Lung microvascular endothelial cell (primary cell): Measurements from ENCODE around the gene PTTG1IP2. TPM values are rescaled to one million over a fixed set of nuclear protein-coding genes. Genes with fewer than 3 reads are reported as not detected.

Source experiments
- DNase-seq, 2 donors: peaks; one replicate each; pipeline versions ENCODE4 v3.0.0 to v3.0.0-alpha.2; 2010; ENCODE audit warnings: low read depth in 2 of 2
- total RNA-seq: library from RNA; depleted of rRNA; stranded (reverse); fragments of >200 nt; gene quantifications from 2 replicates; pipeline ENCODE4 v1.2.1, GENCODE V29; 2014

PTTG1IP2 gene
- not detected in 2 replicates for total RNA-seq

DNA sequence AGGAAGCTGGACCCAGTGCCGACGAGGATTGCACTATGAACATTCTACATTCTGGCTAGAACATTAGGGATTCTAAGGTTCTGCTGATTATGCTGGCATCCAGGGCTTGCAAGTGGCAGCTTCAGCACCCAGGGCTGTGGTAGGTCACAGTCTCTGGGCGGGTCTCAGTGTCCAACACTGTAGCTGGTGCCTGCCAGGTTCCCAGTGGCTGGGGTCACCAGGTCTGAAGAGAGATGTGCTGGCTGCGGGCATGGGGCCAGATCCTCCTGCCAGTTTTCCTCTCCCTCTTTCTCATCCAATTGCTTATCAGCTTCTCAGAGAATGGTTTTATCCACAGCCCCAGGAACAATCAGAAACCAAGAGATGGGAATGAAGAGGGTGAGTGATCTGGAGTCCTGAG, at the start of gene PTTG1IP2:
Gene PTTG1IP2 (plus strand): TSS at position 86 of the 400 bp plus-strand sequence. CDS start 148 bp downstream, at position 234.
- no peak for DNase-seq

- DNase-seq = no peak
Measured at GRCh38 chr7:90421651-90422050, 47.8 kb upstream of the PTTG1IP2 start.

DNA sequence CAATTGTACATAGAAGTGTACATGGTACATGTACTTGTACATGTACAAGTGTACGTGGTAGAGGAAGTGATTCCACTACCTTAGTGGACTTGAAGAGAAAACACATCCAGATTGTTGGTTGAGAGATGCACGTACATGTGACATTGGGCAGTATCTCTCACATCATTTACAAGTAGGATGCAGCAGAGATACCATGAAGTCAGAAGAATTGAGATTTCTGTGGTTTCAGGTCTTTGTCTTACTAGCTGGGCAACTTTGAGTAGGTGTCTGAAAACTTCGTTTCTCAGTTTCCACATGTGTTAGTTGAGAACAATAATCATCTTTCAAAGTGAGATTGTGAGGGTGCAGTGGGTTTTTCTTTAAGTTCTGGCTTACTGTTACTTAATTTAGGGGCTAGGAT, 44.7 kb upstream of the PTTG1IP2 start:
- DNase-seq = no peak

- peak in 1 of 2 donors; percentile 12 for DNase-seq
Measured at GRCh38 chr7:90425376-90425775, 44.1 kb upstream of the PTTG1IP2 start.

DNA sequence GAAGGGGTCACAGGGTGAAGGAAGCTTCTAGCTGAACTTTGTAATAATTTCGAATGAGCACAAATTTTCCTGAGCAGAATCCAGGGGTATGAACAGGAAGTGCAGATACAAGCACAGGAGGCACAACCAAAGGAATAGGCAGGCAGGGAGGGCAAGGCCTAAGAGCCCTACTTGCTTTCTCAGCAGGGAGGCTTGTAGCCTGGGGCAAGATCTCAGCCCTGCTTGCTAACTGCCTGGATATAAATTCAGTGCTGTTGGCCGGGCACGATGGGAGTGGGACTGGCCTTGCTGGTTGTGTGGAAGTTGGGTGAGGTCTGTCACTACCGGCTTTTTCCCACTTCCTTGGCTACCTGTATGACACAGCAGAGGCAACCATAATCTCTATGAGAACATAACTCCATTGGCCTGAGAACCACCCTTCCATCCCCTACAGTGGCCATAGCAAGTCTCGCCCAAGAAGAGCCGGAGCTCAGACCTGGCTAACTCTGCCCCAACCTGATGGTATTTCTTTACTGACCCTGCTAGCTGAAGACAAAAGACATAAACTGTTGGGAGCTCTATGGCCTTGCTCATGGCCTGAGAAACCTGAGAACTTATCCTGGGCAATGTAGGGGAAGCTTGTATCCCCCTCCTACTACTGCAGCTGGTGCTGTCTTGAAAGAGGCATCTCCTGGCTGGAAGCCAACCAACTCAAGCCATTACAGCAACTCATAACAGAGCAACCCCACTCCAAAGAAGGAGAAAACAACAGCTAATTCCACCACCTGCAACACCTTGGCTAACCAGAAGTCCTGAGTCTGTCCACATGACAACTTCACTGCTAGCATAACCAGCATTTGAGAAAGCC, 38.6 kb upstream of the PTTG1IP2 start:
- DNase-seq = no peak

DNA sequence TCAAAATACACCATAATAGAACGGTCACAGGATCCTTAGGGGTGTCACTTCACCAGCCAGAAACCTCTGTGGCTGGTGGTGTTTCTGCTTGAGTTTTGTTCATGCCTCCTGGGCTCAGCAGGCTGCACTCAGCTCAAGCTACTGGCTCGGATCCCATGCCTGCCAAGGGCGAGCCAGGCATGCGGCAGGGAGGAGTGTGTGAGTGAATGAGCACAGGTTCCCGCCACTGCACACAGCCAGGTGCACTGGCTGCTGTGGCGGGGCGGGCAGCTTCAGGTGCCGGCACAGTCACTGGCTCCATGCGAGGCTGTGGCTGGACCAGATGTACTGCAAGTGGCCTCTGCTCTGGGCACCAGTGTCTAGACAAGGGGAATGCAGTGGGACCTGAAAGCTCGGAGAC, 36.7 kb upstream of the PTTG1IP2 start:
- no peak for DNase-seq

DNA sequence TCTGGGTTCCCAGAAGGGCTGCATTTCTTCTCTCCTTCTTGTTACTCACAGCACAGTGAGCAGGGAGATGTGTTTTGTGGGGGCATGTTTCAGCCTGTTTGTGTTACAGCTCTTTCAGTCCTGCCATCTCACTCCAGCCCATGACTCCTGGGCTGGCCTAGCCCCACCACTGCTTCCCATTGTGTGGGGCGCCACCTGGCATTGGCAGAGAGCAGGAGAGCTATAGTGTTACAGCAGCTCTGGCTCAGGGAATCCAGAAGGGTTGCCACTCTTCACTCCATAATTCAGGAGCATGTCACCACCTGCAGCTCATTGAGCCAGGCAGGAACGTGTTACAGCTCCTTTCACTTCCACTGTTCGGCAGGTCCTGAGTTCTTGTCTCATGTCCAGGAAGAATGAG, 36.2 kb upstream of the PTTG1IP2 start:
- DNase-seq = no peak

DNA sequence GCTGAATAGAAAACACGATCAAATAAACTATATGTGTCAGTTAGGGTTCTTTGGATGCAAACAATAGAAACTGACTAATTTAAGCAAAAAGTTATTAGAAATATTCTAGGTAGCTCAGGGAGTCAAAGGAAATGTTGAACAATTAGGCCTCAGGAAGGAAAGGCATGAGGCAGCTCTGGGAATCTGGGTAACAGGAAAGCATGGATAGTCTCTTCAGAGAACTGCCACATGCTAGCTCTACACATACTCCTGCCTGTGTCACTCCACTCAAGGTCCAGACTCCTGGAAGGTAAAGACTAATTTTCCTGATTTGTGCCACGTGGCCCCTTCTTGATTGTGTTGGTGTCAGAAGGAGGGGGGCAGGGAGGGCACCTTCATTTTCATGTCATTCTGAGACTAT, 23.8 kb upstream of the PTTG1IP2 start:
- DNase-seq = peak; percentile 23 to 66

DNA sequence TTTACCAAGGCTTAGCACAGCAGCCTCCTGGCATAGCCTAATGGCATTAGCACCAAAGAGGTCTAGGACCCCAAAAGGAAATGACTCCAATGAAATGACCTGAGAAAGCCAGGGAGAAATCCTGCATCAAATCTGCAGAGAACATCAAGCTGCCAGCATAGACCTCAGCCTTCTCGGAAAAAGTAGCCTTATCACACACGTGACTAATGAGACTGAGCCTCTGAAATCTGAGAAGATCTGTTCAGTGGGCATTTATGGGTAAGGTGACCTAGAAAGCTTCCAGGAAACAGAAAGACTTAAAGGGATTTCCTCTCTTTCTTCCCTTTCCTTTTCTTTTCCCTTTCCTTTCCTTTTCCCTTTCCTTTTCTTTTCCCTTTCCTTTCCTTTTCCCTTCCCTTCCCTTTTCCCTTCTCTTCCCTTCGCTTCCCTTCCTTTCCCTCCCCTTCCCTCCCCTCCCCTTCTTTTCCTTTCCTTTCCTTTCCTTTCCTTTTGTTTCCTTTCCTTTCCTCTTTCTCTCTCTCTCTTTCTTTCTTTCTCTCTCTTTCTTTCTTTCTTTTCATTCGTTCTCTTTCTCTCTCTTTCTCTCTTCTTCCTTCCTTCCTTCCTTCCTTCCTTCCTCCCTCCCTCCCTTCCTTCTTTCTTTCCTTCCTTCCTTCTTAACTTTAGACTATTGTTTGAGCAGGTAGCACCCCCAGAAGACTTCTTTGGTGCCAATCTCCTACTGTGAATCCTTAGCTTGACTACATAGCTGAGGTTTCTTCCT, 23.1 kb upstream of the PTTG1IP2 start:
- no peak for DNase-seq

DNA sequence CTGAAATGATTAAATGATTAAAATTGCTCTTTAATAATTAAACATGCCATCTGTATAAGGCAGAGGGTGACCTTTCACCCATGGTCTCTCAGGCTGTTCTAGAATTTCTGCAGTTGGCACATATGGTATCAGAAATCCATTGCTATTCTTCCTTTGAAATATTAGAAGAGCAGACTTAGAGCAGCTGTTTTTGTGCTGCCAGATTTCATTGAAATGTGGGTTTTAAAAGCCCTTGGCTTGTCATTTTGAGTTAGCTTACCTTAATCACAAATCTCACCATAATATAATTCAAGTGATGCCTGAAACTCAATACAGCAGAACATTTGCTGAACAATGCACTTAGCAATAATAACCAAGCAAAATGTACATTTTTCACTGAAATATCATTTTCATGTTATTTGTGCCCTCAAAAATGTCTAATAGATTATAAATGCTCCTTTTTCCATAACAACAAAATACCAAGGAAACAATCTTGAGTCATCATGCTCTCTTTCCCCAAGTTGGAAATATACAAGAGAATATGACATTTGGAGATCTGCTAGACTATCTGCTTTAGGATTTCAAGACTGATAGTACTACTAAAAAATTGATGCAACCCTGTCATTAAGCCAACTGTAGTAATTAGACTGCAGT, 16.1 kb upstream of the PTTG1IP2 start:
- no peak for DNase-seq

DNA sequence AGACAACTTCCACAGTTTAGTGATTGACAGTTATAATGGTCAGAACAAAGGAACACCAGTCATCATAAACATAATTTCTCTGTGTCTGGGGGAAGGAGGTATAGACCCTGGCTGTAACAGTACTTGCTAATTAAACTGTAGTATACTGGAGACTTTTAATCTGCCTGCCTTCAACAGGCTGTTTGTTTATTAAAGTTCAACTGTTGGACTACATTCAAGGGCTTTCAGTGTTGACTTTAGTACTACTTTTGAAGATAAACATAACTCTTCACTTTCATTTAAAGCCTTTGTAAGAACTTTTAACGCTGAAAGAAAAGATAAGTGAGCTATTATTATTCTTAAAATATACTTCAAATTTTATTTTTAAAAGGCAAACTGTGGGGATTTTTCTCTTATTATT, 15.5 kb upstream of the PTTG1IP2 start:
- DNase-seq = no peak

GRCh38 chr7:90455163-90456030, 14.0 kb upstream of the PTTG1IP2 start:
- DNase-seq = peak; percentile 50 to 52

GRCh38 chr7:90458104-90458503, 11.3 kb upstream of the PTTG1IP2 start:
- DNase-seq = no peak

DNA sequence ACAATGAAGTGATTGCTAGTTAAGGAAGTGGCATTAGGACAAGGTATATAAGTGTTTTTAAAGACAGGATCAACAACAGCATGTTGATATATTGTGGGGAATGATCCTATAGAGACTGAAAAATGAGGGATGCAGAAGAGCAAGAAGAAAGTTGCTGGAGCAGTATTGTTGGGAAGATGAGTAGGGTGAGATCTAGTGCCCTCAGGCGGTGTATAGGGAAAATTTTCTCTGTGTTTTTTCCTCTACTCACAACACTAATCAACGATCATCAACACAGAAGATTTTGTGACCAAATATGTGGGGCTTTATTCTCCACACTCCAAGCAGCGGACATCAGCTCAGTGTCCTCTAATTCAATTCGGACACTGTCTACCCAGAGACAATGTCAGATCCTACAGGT, 9.6 kb upstream of the PTTG1IP2 start:
- DNase-seq = peak in 1 of 2 donors; percentile 10

- DNase-seq = no peak
Measured at GRCh38 chr7:90461219-90461618, 8.2 kb upstream of the PTTG1IP2 start.

GRCh38 chr7:90463151-90463628, 6.2 kb upstream of the PTTG1IP2 start:
- DNase-seq = peak; percentile 55 to 59

DNA sequence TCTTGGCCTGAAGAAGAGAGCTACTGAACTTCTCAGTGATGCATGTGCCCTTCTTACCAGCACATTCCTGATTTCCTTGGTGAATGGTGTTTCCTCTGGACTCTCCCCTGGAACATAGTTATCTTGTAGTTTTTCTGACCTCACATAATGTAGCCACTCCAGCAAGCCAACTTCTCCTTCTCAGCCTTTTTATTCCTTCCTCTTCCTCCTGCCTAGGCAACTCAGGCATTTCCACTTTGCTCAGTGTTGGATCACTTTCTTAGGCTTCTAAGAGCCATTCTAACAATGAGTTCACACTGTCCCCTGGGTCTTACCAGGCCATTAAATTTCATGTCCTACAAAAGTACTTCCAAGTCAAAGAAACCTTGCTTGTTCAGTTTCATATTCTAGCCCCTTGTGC, 3.6 kb upstream of the PTTG1IP2 start:
- no peak for DNase-seq

- no peak for DNase-seq
Measured at GRCh38 chr7:90472805-90473540, 3.5 kb downstream of the PTTG1IP2 start.

DNA sequence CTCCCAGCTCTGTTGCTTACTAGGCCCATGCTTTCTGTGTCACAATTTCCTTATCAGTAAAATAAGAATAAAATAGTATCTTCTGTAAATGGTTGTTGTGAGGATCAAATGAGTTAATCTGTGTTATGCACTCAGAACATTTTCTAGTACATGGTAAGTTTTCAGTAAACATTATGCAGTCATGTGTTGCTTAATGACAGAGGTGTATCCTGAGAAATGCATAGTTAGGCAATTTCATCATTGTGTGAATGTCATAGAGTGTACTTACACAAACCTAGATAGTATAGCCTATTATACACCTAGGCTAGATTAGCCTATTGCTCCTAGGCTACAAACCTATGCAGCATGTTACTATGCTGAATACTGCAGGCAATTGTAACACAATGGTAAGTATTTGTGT, 4.4 kb downstream of the PTTG1IP2 start:
- DNase-seq = no peak
